GM12874 (cell line): ENCODE results near the gene SLC25A3.

ENCODE experiments used
- TF ChIP-seq, protein P1 (sequence below): IDR thresholded peaks from 2 replicates; pipeline ENCODE4 v1.5.1; 2011; ENCODE audit warnings: low read depth, mild to moderate bottlenecking, control low read depth, low read length, moderate library complexity; ENCODE audit not compliant: insufficient read depth

The SLC25A3 gene

DNA sequence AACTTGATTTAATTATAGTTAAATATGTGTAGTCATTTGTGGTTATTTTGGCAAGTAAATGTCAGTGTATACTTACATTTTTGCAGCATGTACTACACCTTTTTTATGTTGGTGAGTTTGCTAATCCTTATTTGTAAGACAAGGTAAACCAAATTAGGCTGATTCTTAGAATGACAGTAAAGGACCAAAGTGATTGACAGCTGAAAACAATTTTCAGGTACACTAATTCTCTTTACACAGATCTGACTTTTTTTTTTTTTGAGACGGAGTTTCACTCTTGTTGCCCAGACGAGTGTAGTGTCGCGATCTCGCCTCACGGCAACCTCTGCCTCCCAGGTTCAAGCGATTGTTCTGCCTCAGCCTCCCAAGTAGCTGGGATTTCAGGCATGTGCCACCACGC is 8.4 kb downstream of the SLC25A3 start:
- TF ChIP-seq, protein P1, sequence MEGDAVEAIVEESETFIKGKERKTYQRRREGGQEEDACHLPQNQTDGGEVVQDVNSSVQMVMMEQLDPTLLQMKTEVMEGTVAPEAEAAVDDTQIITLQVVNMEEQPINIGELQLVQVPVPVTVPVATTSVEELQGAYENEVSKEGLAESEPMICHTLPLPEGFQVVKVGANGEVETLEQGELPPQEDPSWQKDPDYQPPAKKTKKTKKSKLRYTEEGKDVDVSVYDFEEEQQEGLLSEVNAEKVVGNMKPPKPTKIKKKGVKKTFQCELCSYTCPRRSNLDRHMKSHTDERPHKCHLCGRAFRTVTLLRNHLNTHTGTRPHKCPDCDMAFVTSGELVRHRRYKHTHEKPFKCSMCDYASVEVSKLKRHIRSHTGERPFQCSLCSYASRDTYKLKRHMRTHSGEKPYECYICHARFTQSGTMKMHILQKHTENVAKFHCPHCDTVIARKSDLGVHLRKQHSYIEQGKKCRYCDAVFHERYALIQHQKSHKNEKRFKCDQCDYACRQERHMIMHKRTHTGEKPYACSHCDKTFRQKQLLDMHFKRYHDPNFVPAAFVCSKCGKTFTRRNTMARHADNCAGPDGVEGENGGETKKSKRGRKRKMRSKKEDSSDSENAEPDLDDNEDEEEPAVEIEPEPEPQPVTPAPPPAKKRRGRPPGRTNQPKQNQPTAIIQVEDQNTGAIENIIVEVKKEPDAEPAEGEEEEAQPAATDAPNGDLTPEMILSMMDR: no peak

DNA sequence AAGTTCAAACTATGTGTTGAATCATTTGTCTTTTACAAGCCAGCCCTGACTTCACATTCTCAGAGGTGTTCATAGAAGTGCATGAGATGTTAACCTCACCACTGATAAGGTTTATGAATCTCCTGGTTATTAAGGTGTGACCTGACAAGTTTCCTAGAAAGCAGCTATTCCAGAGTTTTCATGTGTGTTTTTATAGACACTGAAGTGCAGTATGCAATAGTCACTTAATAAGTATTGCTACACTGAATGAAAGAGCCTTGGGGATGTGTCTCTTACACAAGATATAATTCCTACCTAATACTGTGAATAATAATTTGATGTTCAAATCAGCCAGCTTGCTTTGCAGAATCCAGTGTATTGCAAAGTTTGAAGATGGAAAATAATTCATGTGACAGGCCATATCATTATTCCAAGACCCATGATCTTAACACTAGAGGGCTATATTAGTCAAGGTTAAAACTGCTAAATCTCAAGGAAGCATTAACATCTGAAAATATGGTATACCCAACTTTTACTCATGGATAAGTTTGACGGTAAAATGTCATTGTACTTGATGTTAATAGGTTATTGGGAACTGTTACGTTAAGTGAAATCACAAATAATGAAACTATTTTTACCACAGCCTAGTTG is 13.0 kb downstream of the SLC25A3 start:
- TF ChIP-seq, protein P1: no peak

DNA sequence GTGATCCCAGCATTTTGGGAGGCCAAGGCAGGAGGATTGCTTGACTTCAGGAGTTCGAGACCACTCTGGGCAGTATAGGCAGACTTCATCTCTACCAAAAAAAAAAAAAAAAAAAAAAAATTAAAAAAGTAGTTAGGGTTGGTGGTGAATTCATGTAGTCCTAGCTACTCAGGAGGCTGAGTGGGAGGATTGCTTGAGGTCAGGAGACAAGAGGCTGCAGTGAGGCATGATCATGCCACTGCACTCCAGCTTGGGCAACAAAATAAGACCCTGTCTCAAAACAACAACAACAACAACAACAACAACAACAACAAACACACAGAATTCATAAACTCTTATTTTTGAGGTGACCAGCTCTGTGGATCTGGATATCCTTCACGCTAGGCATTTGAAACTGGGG is 17.1 kb downstream of the SLC25A3 start:
- TF ChIP-seq, protein P1: no peak

DNA sequence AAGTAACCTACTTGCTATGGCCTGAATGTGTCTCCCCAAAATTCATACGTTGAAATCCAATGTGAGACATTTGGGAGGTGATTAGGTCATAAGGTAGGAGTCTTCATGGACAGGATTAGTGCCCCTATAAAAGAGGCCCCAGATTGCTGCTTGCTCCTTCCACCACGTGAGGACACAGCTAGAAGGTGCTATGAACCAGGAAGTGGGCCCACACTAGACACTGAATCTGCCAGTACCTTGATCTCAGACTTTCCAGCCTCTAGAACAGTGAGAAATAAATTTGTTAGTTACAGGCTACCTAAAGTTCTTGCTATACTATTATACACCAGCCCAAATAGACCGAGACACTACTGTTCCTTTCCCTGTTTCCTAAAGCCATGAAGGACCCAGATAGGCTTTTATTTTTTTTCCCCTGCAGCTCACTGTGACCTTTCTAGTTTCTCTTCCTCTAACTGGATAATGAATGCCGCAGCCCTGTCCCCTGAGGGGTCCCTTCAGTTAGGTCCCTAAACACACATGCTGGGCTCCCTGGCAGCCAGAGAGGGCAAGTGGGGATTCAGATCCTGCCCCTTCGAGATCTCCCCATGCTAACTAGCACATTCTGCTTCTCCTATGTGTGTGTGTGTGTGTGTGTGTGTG is 19.3 kb downstream of the SLC25A3 start:
- TF ChIP-seq, protein P1: no peak

DNA sequence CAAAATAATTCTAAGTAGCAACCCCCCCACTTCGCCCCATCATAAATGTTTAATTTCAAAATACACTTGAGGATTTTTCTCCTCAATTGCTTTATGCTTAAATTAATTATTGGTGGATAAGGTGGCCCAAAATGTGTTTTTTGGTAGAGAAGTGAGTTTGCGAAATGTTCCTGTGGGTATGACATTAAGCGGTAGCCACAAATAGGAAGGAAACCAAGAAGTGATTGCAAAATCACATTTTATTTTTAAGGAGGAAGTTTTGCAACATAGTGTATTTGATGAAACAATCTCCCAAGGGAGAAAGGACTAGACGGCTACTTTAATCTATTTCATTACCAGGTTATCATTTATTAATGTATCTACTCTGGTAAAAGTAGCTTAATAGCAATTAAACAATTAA is 25.5 kb downstream of the SLC25A3 start:
- TF ChIP-seq, protein P1: no peak

DNA sequence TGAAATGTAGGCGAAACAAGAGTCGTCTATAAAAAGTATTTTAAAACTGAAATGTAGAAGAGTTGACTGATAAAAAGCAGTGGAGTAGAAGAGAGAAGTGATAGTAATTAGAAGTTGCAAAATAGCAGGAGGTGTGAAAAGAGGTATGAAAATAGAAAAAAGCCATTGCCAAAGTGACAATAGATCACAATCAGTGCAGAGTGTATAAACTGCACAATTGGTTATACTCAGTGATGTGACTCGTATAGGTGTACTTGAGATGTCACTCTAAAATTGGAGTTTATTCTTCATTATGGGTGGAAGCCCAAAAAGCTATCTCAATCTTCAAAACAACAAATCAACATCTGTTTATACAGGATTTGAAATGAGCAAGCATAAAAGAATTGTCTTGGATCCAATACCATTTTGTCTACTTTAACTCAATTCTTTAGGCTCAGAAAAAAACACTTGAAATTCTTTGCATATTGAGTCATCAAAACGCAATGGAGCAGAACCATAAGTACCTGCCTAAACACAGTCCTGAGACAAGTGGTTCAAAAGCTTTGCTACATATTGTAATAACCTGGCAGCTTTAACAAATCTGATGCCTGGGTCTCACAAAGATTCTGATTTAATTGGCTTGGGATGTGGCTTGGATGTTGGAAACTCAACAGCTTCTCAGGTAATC is 42.3 kb downstream of the SLC25A3 start:
- TF ChIP-seq, protein P1: no peak

DNA sequence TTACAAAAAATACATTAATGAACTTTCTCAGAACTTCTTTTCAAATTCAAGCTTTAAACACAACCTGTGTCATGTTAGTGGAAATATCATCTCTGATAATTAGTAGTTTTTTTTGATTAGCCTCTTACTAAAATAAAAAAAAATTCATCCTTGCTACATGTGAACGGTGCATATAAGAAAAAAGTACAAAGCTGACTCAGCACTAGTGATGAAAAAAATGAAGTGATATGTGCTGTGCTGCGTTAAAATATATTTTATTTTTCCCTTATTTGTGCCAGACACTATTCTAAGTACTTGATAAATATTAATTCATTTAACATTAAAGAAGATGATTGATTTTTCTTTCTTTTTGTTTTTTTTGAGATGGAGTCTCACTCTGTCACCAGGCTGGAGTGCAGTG is 43.6 kb downstream of the SLC25A3 start:
- TF ChIP-seq, protein P1: no peak
